Measurements from ENCODE around the gene CHST1. TPM values are rescaled to one million over a fixed set of nuclear protein-coding genes. Genes with fewer than 3 reads are reported as not detected.

CHST1 gene
- total RNA-seq, 1 donor from 2014 or later, result 4.9 TPM

- DNase-seq (peak; percentile 23), ATAC-seq (no peak)
- TF ChIP-seq CTCF (IDR thresholded peaks at IDR 0.05), result no peak
- Histone ChIP-seq H3K36me3 (no peaks in the 10 kb centered on the region), H3K4me3 (no peak overlapping the region), H3K27ac (no peak overlapping the region), H3K27me3 (no peaks in the 10 kb centered on the region), H3K4me1 (no peaks in the 10 kb centered on the region), H3K9me3 (no peaks in the 10 kb centered on the region)
- intact Hi-C loops (cut with DNase I), result no loop called here
Observed at GRCh38 chr11:45678976-45679375, 13.6 kb upstream of the CHST1 start.

GRCh38 chr11:45677770-45678512 lies 12.5 kb upstream of the CHST1 start:
- DNase-seq (peak; percentile 51), ATAC-seq (peak; percentile 13)
- no peaks in the 10 kb centered on the region for H3K9me3 ChIP-seq
- no peak for TF ChIP-seq CTCF (IDR thresholded peaks at IDR 0.05)
- intact Hi-C loops (cut with DNase I), result no loop called here
- H3K36me3 ChIP-seq, result no peaks in the 10 kb centered on the region
- no peak overlapping the region for H3K27ac ChIP-seq
- H3K4me3 ChIP-seq, result no peak overlapping the region
- H3K4me1 ChIP-seq, result no peaks in the 10 kb centered on the region
- H3K27me3 ChIP-seq, result no peaks in the 10 kb centered on the region

DNA sequence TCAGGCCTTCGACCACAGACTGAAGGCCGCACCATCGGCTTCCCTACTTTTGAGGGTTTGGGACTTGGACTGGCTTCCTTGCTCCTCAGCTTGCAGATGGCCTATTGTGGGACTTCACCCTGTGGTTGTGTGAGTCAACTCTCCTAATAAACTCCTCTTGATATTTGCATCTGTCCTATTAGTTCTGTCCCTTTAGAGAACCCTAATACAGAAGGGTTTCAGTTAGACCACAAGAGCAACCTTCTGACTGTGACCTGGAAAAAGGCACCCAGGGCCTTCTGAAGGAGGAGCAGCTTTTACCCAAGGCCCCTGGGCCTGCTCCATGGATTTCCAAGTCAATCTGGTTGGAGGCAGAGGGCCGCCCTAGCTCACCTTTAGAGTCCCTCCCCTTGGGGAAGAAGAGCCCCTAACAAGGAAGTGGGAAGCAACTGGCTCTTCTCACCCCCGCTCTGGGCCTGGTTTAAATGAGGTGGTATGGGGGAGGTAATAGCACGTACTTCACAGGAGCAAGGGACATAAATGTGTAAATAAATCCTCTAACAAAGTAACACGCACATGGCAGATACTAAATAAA lies 11.2 kb upstream of the CHST1 start:
- intact Hi-C loops (cut with DNase I), result no loop called here
- DNase-seq, result peak; percentile 23
- Histone ChIP-seq H3K4me3 (no peak overlapping the region), H3K27me3 (no peaks in the 10 kb centered on the region), H3K4me1 (no peaks in the 10 kb centered on the region), H3K27ac (no peak overlapping the region), H3K36me3 (no peaks in the 10 kb centered on the region), H3K9me3 (no peaks in the 10 kb centered on the region)
- TF ChIP-seq CTCF (IDR thresholded peaks at IDR 0.05), result no peak
- no peak for ATAC-seq

DNA sequence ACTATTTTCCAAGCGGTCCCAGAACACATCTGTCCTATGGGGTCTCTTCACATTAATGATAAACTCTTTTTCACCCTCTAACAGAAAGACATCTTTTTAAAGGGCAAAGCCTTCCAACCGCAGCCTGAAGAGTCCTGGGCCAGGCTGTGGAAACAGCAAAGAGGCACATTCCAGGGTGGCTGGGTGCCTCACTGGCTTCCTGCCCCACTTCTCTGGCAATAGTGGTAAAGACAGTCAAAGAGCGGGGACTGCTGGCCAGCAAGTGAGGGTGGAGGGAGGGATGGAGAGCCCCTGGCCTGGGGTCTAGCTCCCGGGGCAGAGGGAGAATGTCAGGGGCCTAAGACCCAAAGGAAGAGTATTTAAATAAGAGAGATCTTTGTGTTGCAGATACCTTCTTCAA lies 10.2 kb upstream of the CHST1 start:
- ATAC-seq, result no peak
- Histone ChIP-seq H3K27me3 (no peaks in the 10 kb centered on the region), H3K36me3 (no peaks in the 10 kb centered on the region), H3K9me3 (no peaks in the 10 kb centered on the region), H3K27ac (no peak overlapping the region), H3K4me1 (no peaks in the 10 kb centered on the region), H3K4me3 (no peak overlapping the region)
- DNase-seq, result no peak
- TF ChIP-seq CTCF (IDR thresholded peaks at IDR 0.05), result no peak
- intact Hi-C loops (cut with DNase I), result no loop called here

- Histone ChIP-seq H3K4me1 (no peaks in the 10 kb centered on the region), H3K9me3 (no peaks in the 10 kb centered on the region), H3K27ac (no peak overlapping the region), H3K36me3 (no peaks in the 10 kb centered on the region), H3K4me3 (no peak overlapping the region), H3K27me3 (no peaks in the 10 kb centered on the region)
- no peak for TF ChIP-seq CTCF (IDR thresholded peaks at IDR 0.05)
- ATAC-seq, result no peak
- intact Hi-C loops (cut with DNase I), result no loop called here
- DNase-seq, result no peak
Observed at GRCh38 chr11:45674481-45675190, 9.2 kb upstream of the CHST1 start.
